ENCODE data around the gene ZDHHC20.
"Not testable (repeated sequence)": the region's sequence is repeated elsewhere in the genome, so short reads cannot be mapped to it uniquely, and the experiment has no call there.

The ZDHHC20 gene

DNA sequence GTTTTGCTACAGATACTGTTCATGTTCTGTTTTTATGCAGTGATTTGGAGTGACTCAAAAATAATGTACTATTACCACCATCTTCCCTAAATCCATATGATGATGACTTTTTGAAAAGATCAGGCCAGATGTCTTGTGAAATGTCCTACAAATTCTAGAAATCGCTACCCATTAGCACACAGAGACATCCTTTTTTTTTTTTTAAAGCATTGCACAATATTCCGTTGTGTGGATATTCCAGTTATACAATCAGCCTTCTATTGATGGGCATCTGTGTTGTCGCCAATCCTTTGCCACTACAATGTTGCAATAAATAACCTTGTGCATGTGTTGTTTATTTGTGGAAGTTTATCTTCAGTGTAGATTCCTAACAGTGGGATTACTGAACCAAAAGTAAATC, 24.5 kb downstream of the ZDHHC20 start:
- Histone ChIP-seq H3K36me3 (ENCODE audit: control insufficient read depth, low read depth, low read length) (no peaks in the 10 kb centered on the region), H3K9ac (ENCODE audit: low read length) (no peak overlapping the region), H3K9me3 (ENCODE audit: control insufficient read depth, low read depth, low read length) (peaks cover 8% of the 10 kb centered on the region), H3K4me3 (ENCODE audit: low read length) (no peak overlapping the region), H3K27me3 (ENCODE audit: control insufficient read depth, insufficient read depth, low read length) (no peaks in the 10 kb centered on the region), H3K4me1 (ENCODE audit: control insufficient read depth, low read depth, low read length) (no peaks in the 10 kb centered on the region), H3K27ac (ENCODE audit: low read length) (no peak overlapping the region)

DNA sequence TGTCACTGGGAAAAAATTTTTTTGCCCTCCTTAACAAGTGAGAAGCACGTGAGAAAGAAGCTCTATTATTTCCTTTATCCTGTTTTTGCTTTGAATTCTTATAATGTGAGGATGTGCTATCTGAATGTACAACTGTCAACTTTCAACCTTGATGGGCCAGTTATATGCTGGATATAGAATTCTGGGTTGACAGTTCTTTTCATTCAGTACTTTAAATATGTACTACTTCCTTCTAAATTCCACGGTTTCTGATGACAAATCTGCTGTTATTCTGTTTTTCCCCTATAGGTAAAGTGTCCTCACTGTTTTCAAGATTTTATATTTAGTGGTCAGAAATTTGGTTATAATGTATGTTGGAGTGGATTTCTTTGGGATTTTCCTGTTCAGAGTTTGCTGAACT, 29.9 kb downstream of the ZDHHC20 start:
- Histone ChIP-seq H3K4me1 (ENCODE audit: control insufficient read depth, low read depth, low read length) (no peaks in the 10 kb centered on the region), H3K9me3 (ENCODE audit: control insufficient read depth, low read depth, low read length) (no peaks in the 10 kb centered on the region), H3K27ac (ENCODE audit: low read length) (no peak overlapping the region), H3K9ac (ENCODE audit: low read length) (no peak overlapping the region), H3K36me3 (ENCODE audit: control insufficient read depth, low read depth, low read length) (no peaks in the 10 kb centered on the region), H3K27me3 (ENCODE audit: control insufficient read depth, insufficient read depth, low read length) (no peaks in the 10 kb centered on the region), H3K4me3 (ENCODE audit: low read length) (no peak overlapping the region)

- no peaks in the 10 kb centered on the region for H3K27me3 ChIP-seq (ENCODE audit: control insufficient read depth, insufficient read depth, low read length)
- H3K9ac ChIP-seq (ENCODE audit: low read length): no peak overlapping the region
- no peak overlapping the region for H3K27ac ChIP-seq (ENCODE audit: low read length)
- no peaks in the 10 kb centered on the region for H3K36me3 ChIP-seq (ENCODE audit: control insufficient read depth, low read depth, low read length)
- no peaks in the 10 kb centered on the region for H3K9me3 ChIP-seq (ENCODE audit: control insufficient read depth, low read depth, low read length)
- no peak overlapping the region for H3K4me3 ChIP-seq (ENCODE audit: low read length)
- no peaks in the 10 kb centered on the region for H3K4me1 ChIP-seq (ENCODE audit: control insufficient read depth, low read depth, low read length)
Measured at GRCh38 chr13:21427741-21428140, 31.4 kb downstream of the ZDHHC20 start.

GRCh38 chr13:21426238-21426637, 32.9 kb downstream of the ZDHHC20 start:
- no peaks in the 10 kb centered on the region for H3K27me3 ChIP-seq (ENCODE audit: control insufficient read depth, insufficient read depth, low read length)
- no peaks in the 10 kb centered on the region for H3K9me3 ChIP-seq (ENCODE audit: control insufficient read depth, low read depth, low read length)
- no peak overlapping the region for H3K4me3 ChIP-seq (ENCODE audit: low read length)
- H3K4me1 ChIP-seq (ENCODE audit: control insufficient read depth, low read depth, low read length): no peaks in the 10 kb centered on the region
- H3K36me3 ChIP-seq (ENCODE audit: control insufficient read depth, low read depth, low read length): no peaks in the 10 kb centered on the region
- no peak overlapping the region for H3K9ac ChIP-seq (ENCODE audit: low read length)
- no peak overlapping the region for H3K27ac ChIP-seq (ENCODE audit: low read length)

GRCh38 chr13:21420706-21421105, 38.4 kb downstream of the ZDHHC20 start:
- H3K36me3 ChIP-seq (ENCODE audit: control insufficient read depth, low read depth, low read length): no peaks in the 10 kb centered on the region
- no peak overlapping the region for H3K27ac ChIP-seq (ENCODE audit: low read length)

DNA sequence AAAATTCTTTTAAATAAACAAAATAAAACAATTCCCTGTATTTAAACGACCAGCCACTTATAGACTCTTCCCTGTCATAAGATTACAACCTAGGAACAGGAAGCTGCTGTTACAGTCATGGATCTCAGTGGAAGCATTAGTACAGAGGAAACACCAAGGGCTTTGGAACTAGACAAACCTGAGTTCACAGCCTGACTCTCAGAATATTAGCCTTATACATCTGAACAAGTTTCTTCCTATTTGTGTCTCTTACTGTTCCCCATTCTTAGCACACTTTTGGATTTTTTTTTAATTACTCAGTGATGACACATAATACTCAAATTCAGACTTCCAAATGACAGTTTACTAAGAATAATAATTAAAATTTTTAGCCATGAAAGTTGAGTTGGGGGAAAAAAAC, 46.1 kb downstream of the ZDHHC20 start:
- Histone ChIP-seq H3K27ac (ENCODE audit: low read length) (no peak overlapping the region), H3K27me3 (ENCODE audit: control insufficient read depth, insufficient read depth, low read length) (no peaks in the 10 kb centered on the region), H3K36me3 (ENCODE audit: control insufficient read depth, low read depth, low read length) (peaks cover 16% of the 10 kb centered on the region), H3K9me3 (ENCODE audit: control insufficient read depth, low read depth, low read length) (no peaks in the 10 kb centered on the region), H3K4me1 (ENCODE audit: control insufficient read depth, low read depth, low read length) (peaks cover 18% of the 10 kb centered on the region), H3K4me3 (ENCODE audit: low read length) (no peak overlapping the region), H3K9ac (ENCODE audit: low read length) (no peak overlapping the region)

More at GRCh38 chr13:21420706-21421105, 38.4 kb downstream of the ZDHHC20 start:
- no peak overlapping the region for H3K9ac ChIP-seq (ENCODE audit: low read length)
- H3K4me3 ChIP-seq (ENCODE audit: low read length): no peak overlapping the region
- H3K4me1 ChIP-seq (ENCODE audit: control insufficient read depth, low read depth, low read length): no peaks in the 10 kb centered on the region
- H3K27me3 ChIP-seq (ENCODE audit: control insufficient read depth, insufficient read depth, low read length): no peaks in the 10 kb centered on the region
- no peaks in the 10 kb centered on the region for H3K9me3 ChIP-seq (ENCODE audit: control insufficient read depth, low read depth, low read length)

DNA sequence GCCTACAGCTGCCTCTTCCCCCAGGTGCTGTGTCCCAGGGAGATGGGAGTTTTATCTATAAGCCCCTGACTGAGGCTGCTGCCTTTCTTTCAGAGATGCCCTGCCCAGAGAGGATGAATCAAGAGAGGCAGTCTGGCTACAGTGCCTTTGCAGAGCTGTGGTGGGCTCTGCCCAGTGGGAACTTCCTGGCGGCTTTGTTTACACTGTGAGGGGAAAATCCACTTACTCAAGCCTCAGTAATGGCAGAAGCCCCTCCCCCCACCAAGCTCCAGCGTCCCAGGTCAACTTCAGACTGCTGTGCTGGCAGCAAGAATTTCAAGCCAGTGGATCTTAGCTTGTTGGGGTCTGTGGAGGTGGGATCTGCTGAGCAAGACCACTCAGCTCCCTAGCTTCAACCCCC, 48.6 kb downstream of the ZDHHC20 start:
- not testable (repeated sequence) for H3K27me3 ChIP-seq (ENCODE audit: control insufficient read depth, insufficient read depth, low read length); H3K27ac ChIP-seq (ENCODE audit: low read length); H3K9ac ChIP-seq (ENCODE audit: low read length); H3K9me3 ChIP-seq (ENCODE audit: control insufficient read depth, low read depth, low read length); H3K4me3 ChIP-seq (ENCODE audit: low read length)
- peaks cover 22% of the 10 kb centered on the region for H3K4me1 ChIP-seq (ENCODE audit: control insufficient read depth, low read depth, low read length)
- H3K36me3 ChIP-seq (ENCODE audit: control insufficient read depth, low read depth, low read length): peaks cover 16% of the 10 kb centered on the region

DNA sequence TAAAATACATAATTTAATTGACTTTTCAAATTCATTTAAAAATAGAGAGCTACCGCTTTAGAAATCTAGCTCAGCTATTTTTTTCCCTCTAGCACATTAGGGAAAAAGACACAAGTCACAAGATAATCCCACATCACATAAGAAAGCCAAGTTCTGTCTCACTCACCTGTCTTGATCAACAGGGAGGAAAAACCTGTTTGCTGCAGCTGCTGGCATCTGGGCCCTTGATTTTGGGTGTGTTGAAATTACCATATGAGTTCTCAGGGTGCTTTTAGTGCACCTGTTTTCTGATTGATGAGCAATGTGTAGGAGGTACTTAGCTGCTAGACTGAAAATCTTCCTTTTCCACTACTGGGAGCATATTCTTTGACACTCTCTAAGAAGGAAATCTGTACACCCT, 53.8 kb downstream of the ZDHHC20 start:
- Histone ChIP-seq H3K36me3 (ENCODE audit: control insufficient read depth, low read depth, low read length) (peaks cover 21% of the 10 kb centered on the region), H3K9ac (ENCODE audit: low read length) (no peak overlapping the region), H3K9me3 (ENCODE audit: control insufficient read depth, low read depth, low read length) (no peaks in the 10 kb centered on the region), H3K27me3 (ENCODE audit: control insufficient read depth, insufficient read depth, low read length) (no peaks in the 10 kb centered on the region), H3K27ac (ENCODE audit: low read length) (no peak overlapping the region), H3K4me1 (ENCODE audit: control insufficient read depth, low read depth, low read length) (peaks cover 13% of the 10 kb centered on the region), H3K4me3 (ENCODE audit: low read length) (no peak overlapping the region)

DNA sequence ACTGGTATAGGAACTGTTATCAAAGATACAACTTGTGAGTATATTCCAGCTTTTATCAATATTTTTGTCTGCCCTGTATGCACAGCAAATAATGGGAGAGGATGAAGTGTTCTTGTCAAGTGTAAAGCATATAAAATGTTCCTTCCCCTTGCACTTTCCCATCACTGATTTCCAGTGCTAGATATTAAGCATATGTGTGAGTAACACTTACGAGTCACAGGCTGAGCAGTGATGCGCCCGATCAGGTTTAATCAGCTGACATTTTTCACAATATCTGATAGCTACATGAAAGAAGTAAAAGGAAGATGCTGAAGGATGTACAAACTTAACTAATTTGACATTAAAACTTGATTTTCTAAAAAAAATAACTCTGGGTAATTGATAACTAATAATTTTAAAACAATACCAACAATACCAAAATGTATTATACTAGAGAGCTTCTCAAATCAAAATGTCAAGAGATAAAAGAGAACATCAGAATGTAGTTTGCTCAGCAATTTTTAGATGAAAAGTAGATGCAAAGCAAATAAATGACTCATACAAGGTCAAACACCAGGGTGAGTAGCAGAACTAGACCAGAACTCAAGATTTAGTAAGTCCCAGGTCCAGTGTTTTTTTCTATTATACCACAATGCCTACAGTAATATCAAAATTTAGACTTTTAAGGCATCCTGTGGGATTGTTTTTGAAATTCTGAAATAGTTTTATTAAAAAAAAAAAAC, 56.4 kb downstream of the ZDHHC20 start:
- peaks cover 26% of the 10 kb centered on the region for H3K36me3 ChIP-seq (ENCODE audit: control insufficient read depth, low read depth, low read length)
- no peaks in the 10 kb centered on the region for H3K27me3 ChIP-seq (ENCODE audit: control insufficient read depth, insufficient read depth, low read length)

DNA sequence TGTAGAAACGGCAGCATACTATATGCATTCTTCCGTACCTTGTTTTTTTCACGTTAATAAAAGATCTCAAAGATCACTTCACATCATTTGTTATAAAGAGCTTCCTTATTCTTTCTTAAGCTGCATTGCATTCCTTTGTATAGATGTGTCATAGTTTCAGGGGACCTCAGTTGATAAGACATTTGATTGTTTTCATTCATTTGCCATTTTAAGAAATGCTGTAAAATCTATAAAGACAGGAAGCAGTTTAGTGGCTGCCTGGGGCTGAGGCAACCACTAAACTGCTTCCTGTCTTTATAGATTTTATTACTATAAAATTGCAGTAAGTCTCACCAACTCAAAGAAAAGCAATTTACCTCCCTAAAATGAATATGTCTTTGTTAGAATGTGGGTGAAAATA, 59.4 kb downstream of the ZDHHC20 start:
- no peaks in the 10 kb centered on the region for H3K4me1 ChIP-seq (ENCODE audit: control insufficient read depth, low read depth, low read length)
- no peak overlapping the region for H3K9ac ChIP-seq (ENCODE audit: low read length)
- no peak overlapping the region for H3K4me3 ChIP-seq (ENCODE audit: low read length)
- no peaks in the 10 kb centered on the region for H3K9me3 ChIP-seq (ENCODE audit: control insufficient read depth, low read depth, low read length)
- no peaks in the 10 kb centered on the region for H3K27me3 ChIP-seq (ENCODE audit: control insufficient read depth, insufficient read depth, low read length)
- H3K36me3 ChIP-seq (ENCODE audit: control insufficient read depth, low read depth, low read length): peaks cover 29% of the 10 kb centered on the region
- H3K27ac ChIP-seq (ENCODE audit: low read length): no peak overlapping the region

More for the DNA sequence above, 56.4 kb downstream of the ZDHHC20 start:
- Histone ChIP-seq H3K27ac (ENCODE audit: low read length) (no peak overlapping the region), H3K9ac (ENCODE audit: low read length) (no peak overlapping the region), H3K9me3 (ENCODE audit: control insufficient read depth, low read depth, low read length) (no peaks in the 10 kb centered on the region), H3K4me1 (ENCODE audit: control insufficient read depth, low read depth, low read length) (peaks cover 4% of the 10 kb centered on the region), H3K4me3 (ENCODE audit: low read length) (no peak overlapping the region)

- Histone ChIP-seq H3K9ac (ENCODE audit: low read length) (no peak overlapping the region), H3K27me3 (ENCODE audit: control insufficient read depth, insufficient read depth, low read length) (no peaks in the 10 kb centered on the region), H3K4me1 (ENCODE audit: control insufficient read depth, low read depth, low read length) (no peaks in the 10 kb centered on the region), H3K36me3 (ENCODE audit: control insufficient read depth, low read depth, low read length) (peaks cover 8% of the 10 kb centered on the region), H3K9me3 (ENCODE audit: control insufficient read depth, low read depth, low read length) (no peaks in the 10 kb centered on the region), H3K27ac (ENCODE audit: low read length) (no peak overlapping the region), H3K4me3 (ENCODE audit: low read length) (no peak overlapping the region)
Measured at GRCh38 chr13:21395953-21396352, 63.1 kb downstream of the ZDHHC20 start.

- H3K9me3 ChIP-seq (ENCODE audit: control insufficient read depth, low read depth, low read length): peaks cover 2% of the 10 kb centered on the region
- H3K4me3 ChIP-seq (ENCODE audit: low read length): no peak overlapping the region
- H3K36me3 ChIP-seq (ENCODE audit: control insufficient read depth, low read depth, low read length): peaks cover 12% of the 10 kb centered on the region
- H3K27ac ChIP-seq (ENCODE audit: low read length): no peak overlapping the region
- H3K9ac ChIP-seq (ENCODE audit: low read length): no peak overlapping the region
- no peaks in the 10 kb centered on the region for H3K27me3 ChIP-seq (ENCODE audit: control insufficient read depth, insufficient read depth, low read length)
- no peaks in the 10 kb centered on the region for H3K4me1 ChIP-seq (ENCODE audit: control insufficient read depth, low read depth, low read length)
Measured at GRCh38 chr13:21389124-21389523, 70.0 kb downstream of the ZDHHC20 start.

All from iPS-18a (cell line).